H1 (cell line): Measurements from ENCODE around the gene ASTN2. TPM values are rescaled to one million over a fixed set of nuclear protein-coding genes. Genes with fewer than 3 reads are reported as not detected.

ENCODE experiments used
- ATF3 ChIP-seq: IDR thresholded peaks from 2 replicates; pipeline ENCODE4 v1.6.1; 2011; ENCODE audit warnings: low read depth, mild to moderate bottlenecking, low read length; ENCODE audit not compliant: insufficient read depth
- CBX5 ChIP-seq: fragments of 300-800, 300-1000 bp; sonication (generic); IDR thresholded peaks from 2 replicates; pipeline ENCODE4 v1.7.1; 2016; ENCODE audit warnings: antibody characterized with exemption, low read length, low read depth
- CHD7 ChIP-seq: fragments of 300-600 bp; sonication (generic); IDR thresholded peaks from 2 replicates; pipeline ENCODE4 v1.7.1; 2012; ENCODE audit warnings: low read length, moderate library complexity, mild to moderate bottlenecking, inconsistent platforms; ENCODE audit not compliant: insufficient replicate concordance
- FOSL1 ChIP-seq: IDR thresholded peaks from 2 replicates; pipeline ENCODE4 v1.6.1; 2011; ENCODE audit warnings: mild to moderate bottlenecking, low read depth, low read length, moderate library complexity; ENCODE audit not compliant: insufficient read depth
- JUND ChIP-seq: IDR thresholded peaks from 2 replicates; pipeline ENCODE4 v1.6.1; 2011; ENCODE audit warnings: mild to moderate bottlenecking, improper control_type of control experiment, low read length
- KDM1A ChIP-seq: fragments of 200-600, 300-600 bp; sonication (generic); IDR thresholded peaks from 2 replicates; pipeline ENCODE4 v1.7.1; 2016; ENCODE audit warnings: mild to moderate bottlenecking, low read length, borderline replicate concordance
- RAD21 ChIP-seq, 2 experiments: IDR thresholded peaks in 1 of 2; conservative IDR thresholded peaks in 1 of 2; 2 replicates each; pipeline ENCODE4 v1.6.1; 2011; ENCODE audit warnings: low read depth in 2 of 2, low read length in 2 of 2, improper control_type of control experiment in 1 of 2, inconsistent platforms in 1 of 2, mild to moderate bottlenecking in 1 of 2, moderate library complexity in 1 of 2
- RNF2 ChIP-seq: fragments of 200-900, 300-1000 bp; sonication (generic); IDR thresholded peaks from 2 replicates; pipeline ENCODE4 v1.7.1; 2016; ENCODE audit warnings: borderline replicate concordance, low read depth, mild to moderate bottlenecking, antibody characterized with exemption, low read length; ENCODE audit not compliant: poor library complexity, severe bottlenecking; ENCODE audit errors: missing control alignments
- SIX5 ChIP-seq: IDR thresholded peaks from 2 replicates; pipeline ENCODE4 v1.6.1; 2011; ENCODE audit warnings: mild to moderate bottlenecking, low read depth, low read length
- TEAD4 ChIP-seq: IDR thresholded peaks from 2 replicates; pipeline ENCODE4 v1.6.1; 2012; ENCODE audit warnings: low read depth, low read length, inconsistent platforms, mixed read lengths
- polyA plus RNA-seq, 7 experiments: library from polyadenylated mRNA; depleted of rRNA in 3 of 7; stranded (reverse) in 5 of 7; unstranded in 2 of 7; fragments of >200 nt in 5 of 7; fragments of 200-250 nt in 2 of 7; gene quantifications; 1 replicate in 5 of 7; 2 replicates in 1 of 7; 4 replicates in 1 of 7; pipeline versions ENCODE4 v1.2.1 to v1.2.3, GENCODE V29; 2011 to 2013; ENCODE audit warnings: missing spikeins in 2 of 7, mixed read lengths in 2 of 7
- total RNA-seq: library from RNA; stranded (reverse); fragmentation: NEBNext Ultra II Directional; extraction: Animal tissue kit (Norgen Biotek cat#: 25700); gene quantifications from 2 replicates; pipeline ENCODE4 v1.2.1, GENCODE V29; 2021

ASTN2 gene
- total and polyA plus RNA-seq, 2 of the 8 experiments (the other 6 are each of a cell fraction or from before 2014, with no cell fraction given) = 8.2 to 13.7 TPM

- TF ChIP-seq CHD7 (no peak), KDM1A (no peak), RNF2 (no peak), CBX5 (no peak), TEAD4 (no peak), FOSL1 (no peak), JUND (no peak), RAD21 (IDR thresholded peaks at IDR 0.05 in 1 of 2, conservative IDR thresholded peaks at IDR 0.05 in 1 of 2; ENCODE audit: low read depth in 2 of 2, low read length in 2 of 2) (no peak), SIX5 (no peak), ATF3 (no peak)
These were observed 870.0 kb downstream of the ASTN2 start (continued) for GRCh38 chr9:116544896-116545295.
